HepG2 (cell line): ENCODE measurements around the gene ANAPC1. TPM values are rescaled to one million over a fixed set of nuclear protein-coding genes. Genes with fewer than 3 reads are reported as not detected.

Experiments used
- ADNP ChIP-seq: sonication (generic); formaldehyde crosslinking; IDR thresholded peaks from 2 replicates; pipeline ENCODE4 v1.4.0; 2020; ENCODE audit warnings: missing genetic modification reagents
- KDM3A ChIP-seq: IDR thresholded peaks from 2 replicates; pipeline ENCODE4 v1.6.1; 2018; ENCODE audit warnings: low read depth, missing compliant biosample characterization
- NFYB ChIP-seq: sonication (generic); formaldehyde crosslinking; IDR thresholded peaks from 2 replicates; pipeline ENCODE4 v1.4.0; 2020; ENCODE audit warnings: missing genetic modification reagents
- PHF8 ChIP-seq: sonication (generic); formaldehyde crosslinking; IDR thresholded peaks from 2 replicates; pipeline ENCODE4 v1.5.0; 2020; ENCODE audit warnings: missing genetic modification reagents
- PITX1 ChIP-seq: sonication (generic); formaldehyde crosslinking; IDR thresholded peaks from 2 replicates; pipeline ENCODE4 v1.5.1; 2020; ENCODE audit warnings: mild to moderate bottlenecking, missing genetic modification reagents
- SIX1 ChIP-seq: sonication (generic); formaldehyde crosslinking; IDR thresholded peaks from 2 replicates; pipeline ENCODE4 v1.4.0; 2020; ENCODE audit warnings: missing genetic modification reagents, borderline replicate concordance
- TEAD2 ChIP-seq: sonication (generic); formaldehyde crosslinking; IDR thresholded peaks from 2 replicates; pipeline ENCODE4 v1.9.0; 2021; ENCODE audit warnings: missing genetic modification reagents
- THYN1 ChIP-seq: sonication (generic); formaldehyde crosslinking; IDR thresholded peaks from 2 replicates; pipeline ENCODE4 v1.8.1; 2023; ENCODE audit warnings: low read depth, mild to moderate bottlenecking, moderate library complexity, missing genetic modification reagents, borderline replicate concordance
- TMF1 ChIP-seq: sonication (generic); formaldehyde crosslinking; IDR thresholded peaks from 2 replicates; pipeline ENCODE4 v1.8.1; 2022; ENCODE audit warnings: low read depth, missing genetic modification reagents
- ZBTB25 ChIP-seq: IDR thresholded peaks from 2 replicates; pipeline ENCODE4 v1.6.1; 2018; ENCODE audit warnings: missing genetic modification reagents
- ZBTB40 ChIP-seq, 2 experiments: fragments of 450-650 bp in 1 of 2; sonication (generic) in 1 of 2; formaldehyde crosslinking in 1 of 2; IDR thresholded peaks; 2 replicates each; pipeline versions ENCODE4 v1.6.1 to v1.8.0; 2016 to 2022; ENCODE audit warnings: antibody characterized with exemption in 1 of 2, mild to moderate bottlenecking in 1 of 2, missing genetic modification reagents in 1 of 2
- ZFP36L1 ChIP-seq: sonication (generic); formaldehyde crosslinking; IDR thresholded peaks from 2 replicates; pipeline ENCODE4 v1.8.0; 2022; ENCODE audit warnings: mild to moderate bottlenecking, missing genetic modification reagents, moderate library complexity
- ZNF253 ChIP-seq: sonication (generic); formaldehyde crosslinking; IDR thresholded peaks from 2 replicates; pipeline ENCODE4 v1.8.0; 2022; ENCODE audit warnings: mild to moderate bottlenecking, missing genetic modification reagents, borderline replicate concordance
- ZNF883 ChIP-seq: sonication (generic); formaldehyde crosslinking; IDR thresholded peaks from 2 replicates; pipeline ENCODE4 v1.5.1; 2020; ENCODE audit warnings: mild to moderate bottlenecking, missing genetic modification reagents; ENCODE audit errors: not compliant biosample characterization
- polyA plus RNA-seq, 8 experiments: library from polyadenylated mRNA; depleted of rRNA in 3 of 8; stranded (reverse) in 7 of 8; unstranded in 1 of 8; fragments of >200 nt; fragmentation: Illumina TruSeq in 4 of 8; extraction: Trizol in 4 of 8; gene quantifications; 2 replicates each; pipeline versions ENCODE4 v1.2.1 to v1.2.3, GENCODE V29; 2011 to 2016; ENCODE audit warnings: low read depth in 4 of 8, missing spikeins in 1 of 8, mixed read lengths in 1 of 8; ENCODE audit not compliant: insufficient read depth in 1 of 8
- total RNA-seq, 5 experiments: library from RNA; depleted of rRNA; stranded (reverse); fragments of >200 nt; fragmentation: Illumina TruSeq; extraction: Trizol; gene quantifications; 2 replicates each; pipeline ENCODE4 v1.2.3, GENCODE V29; 2016; ENCODE audit warnings: low read depth in 1 of 5

Gene ANAPC1
- total and polyA plus RNA-seq, 2 of the 13 experiments (the other 11 are each of a cell fraction or from before 2014, with no cell fraction given), result 50.0 to 89.7 TPM

GRCh38 chr2:111898703-111899514, 14.9 kb upstream of the ANAPC1 start (continued):
- TF ChIP-seq ZBTB25 (CRISPR knock-in tag) (peak; percentile 14; the same call in 1 of the 2 replicates), TEAD2 (no peak), PHF8 (CRISPR knock-in tag) (peak; percentile 8; the same call in 1 of the 2 replicates), ADNP (CRISPR knock-in tag) (no peak), PITX1 (CRISPR knock-in tag) (peak; percentile 45; the same call in 1 of the 2 replicates), ZNF883 (CRISPR knock-in tag) (peak; percentile 90), TMF1 (CRISPR knock-in tag) (peak; percentile 62; the same call in 1 of the 2 replicates), KDM3A (CRISPR knock-in tag) (0 out of 2 replicates have a peak, but pooled peaks have one; percentile 24), ZBTB40 (IDR thresholded peaks at IDR 0.05) (no peak), ZBTB40 (CRISPR knock-in tag; IDR thresholded peaks at IDR 0.05) (0 out of 2 replicates have a peak, but pooled peaks have one; percentile 35), SIX1 (CRISPR knock-in tag) (0 out of 2 replicates have a peak, but pooled peaks have one; percentile 26), ZNF253 (CRISPR knock-in tag) (no peak; the same call in 1 of the 2 replicates), NFYB (CRISPR knock-in tag) (no peak), ZFP36L1 (CRISPR knock-in tag) (0 out of 2 replicates have a peak, but pooled peaks have one; percentile 14), THYN1 (0 out of 2 replicates have a peak, but pooled peaks have one; percentile 58)
